Retinal pigment epithelial cell (primary cell): ENCODE measurements around the gene GFPT2.

Experiments
- DNase-seq: peaks from one replicate; pipeline ENCODE4 v3.0.0-alpha.2; 2010; ENCODE audit warnings: low read depth
- H3K4me3 ChIP-seq: 2 replicates; pipeline ENCODE4 v1.5.1; 2011; ENCODE audit warnings: mild to moderate bottlenecking, low read length, control low read depth, moderate library complexity
- CTCF ChIP-seq: conservative IDR thresholded peaks from 2 replicates; pipeline ENCODE4 v1.5.1; 2011; ENCODE audit warnings: low read depth, low read length, control low read depth, inconsistent platforms

The GFPT2 gene

GRCh38 chr5:180316586-180316985 lies 36.5 kb downstream of the GFPT2 start:
- no peak for DNase-seq
- no peak for TF ChIP-seq CTCF
- no peak overlapping the region for H3K4me3 ChIP-seq

- no peak for DNase-seq
- TF ChIP-seq CTCF, result peak; percentile 83
- no peak overlapping the region for H3K4me3 ChIP-seq
Observed at GRCh38 chr5:180315762-180316212, 37.3 kb downstream of the GFPT2 start.

DNA sequence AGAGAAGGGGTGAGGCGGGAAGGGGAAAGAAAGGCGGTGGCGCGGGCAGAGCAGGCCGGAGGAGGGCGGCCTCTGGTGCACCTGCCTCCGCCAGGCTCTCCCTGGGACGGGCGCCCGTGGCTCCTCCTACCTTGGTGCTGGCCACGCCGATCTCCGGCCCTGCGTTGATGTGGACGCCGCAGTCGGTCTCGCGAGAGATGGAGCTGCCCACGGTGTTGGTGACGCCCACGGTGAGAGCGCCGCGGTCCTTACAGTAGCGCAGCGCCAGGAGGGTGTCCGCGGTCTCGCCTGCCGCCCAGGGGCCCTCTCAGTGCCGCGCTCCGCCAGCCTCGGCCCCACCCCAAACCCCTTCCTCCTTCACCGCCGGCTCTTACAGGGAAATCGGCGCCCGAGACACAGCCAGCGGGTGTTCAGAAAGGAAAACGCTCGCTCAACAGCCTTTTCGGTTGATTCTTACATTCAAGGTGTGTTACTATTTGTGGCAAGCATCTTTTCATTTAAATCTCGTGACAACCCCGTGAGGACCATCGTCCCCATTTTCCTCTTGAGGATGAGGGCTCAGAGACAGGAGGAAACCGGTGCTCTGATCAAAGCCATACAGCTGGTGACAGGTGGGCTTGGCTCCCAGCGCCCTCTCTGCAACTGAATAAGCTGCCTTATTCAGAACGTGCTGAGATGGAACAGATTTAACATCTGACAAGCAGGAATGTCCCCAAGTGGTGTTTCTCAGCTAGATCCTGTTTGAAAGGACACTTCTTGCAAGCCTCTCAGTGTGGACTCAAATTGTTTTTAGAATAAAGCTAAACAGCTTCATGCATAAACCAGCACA lies 39.2 kb downstream of the GFPT2 start:
- H3K4me3 ChIP-seq, result peak overlapping the region; percentile 67
- no peak for TF ChIP-seq CTCF
- peak; percentile 53 for DNase-seq

DNA sequence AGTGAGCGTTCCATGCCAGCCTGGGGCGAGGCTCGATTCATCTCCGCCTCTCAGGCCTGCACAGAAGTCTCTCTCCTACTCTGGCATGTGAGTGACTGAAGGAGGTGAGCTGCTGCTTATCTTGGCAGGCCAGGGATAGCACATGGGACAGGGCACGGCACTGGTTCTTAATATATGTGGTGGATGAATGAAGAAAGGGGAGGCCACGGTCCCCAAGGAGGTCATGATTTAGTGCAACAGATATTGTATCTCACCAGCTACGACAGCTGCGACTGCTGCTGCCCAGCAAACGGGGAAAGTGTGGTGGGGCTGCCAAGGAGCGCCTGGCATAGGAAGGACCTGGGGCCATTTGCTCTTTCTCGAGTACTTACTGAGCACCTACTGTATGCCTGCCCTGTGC lies 41.9 kb downstream of the GFPT2 start:
- TF ChIP-seq CTCF, result no peak
- no peak overlapping the region for H3K4me3 ChIP-seq
- DNase-seq, result no peak

DNA sequence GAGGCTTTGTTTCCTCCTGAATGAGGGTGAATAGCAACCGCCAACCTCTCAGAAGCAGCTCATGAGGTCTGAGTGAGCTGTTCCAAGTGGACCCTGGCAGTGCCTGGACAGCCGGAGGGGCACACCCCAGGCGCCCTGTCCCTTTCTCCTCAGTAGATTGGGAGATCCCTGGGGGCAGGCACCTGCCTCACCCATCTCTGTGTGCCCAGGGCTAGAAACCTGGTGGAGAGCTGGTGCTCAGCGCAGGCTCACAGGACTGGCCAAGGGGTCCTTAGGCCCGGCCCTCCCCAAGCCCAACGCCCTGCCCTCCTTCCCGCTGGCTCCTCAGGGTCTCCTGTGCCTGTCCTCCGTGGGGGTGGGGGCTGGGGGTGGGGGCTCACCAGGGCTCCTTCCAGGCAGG lies 46.3 kb downstream of the GFPT2 start:
- H3K4me3 ChIP-seq, result no peak overlapping the region
- TF ChIP-seq CTCF, result no peak
- no peak for DNase-seq

- H3K4me3 ChIP-seq, result no peak overlapping the region
- no peak for DNase-seq
- no peak for TF ChIP-seq CTCF
Observed at GRCh38 chr5:180305481-180305880, 47.7 kb downstream of the GFPT2 start.
